Nephron (organoid): Measurements from ENCODE around the gene WDR5B.
"Not testable (repeated sequence)": the region's sequence is repeated elsewhere in the genome, so short reads cannot be mapped to it uniquely, and the experiment has no call there.

Experiments used
- H3K27ac Mint-ChIP-seq, 3 experiments: 2 replicates each; pipeline ENCODE4 v1.8.0; 2020; ENCODE audit warnings: mixed read lengths in 3 of 3, mild to moderate bottlenecking in 2 of 3, moderate library complexity in 1 of 3
- H3K27me3 Mint-ChIP-seq: 2 replicates; pipeline ENCODE4 v1.8.0; 2021; ENCODE audit warnings: low read depth, mild to moderate bottlenecking, moderate library complexity, mixed read lengths
- H3K36me3 Mint-ChIP-seq: 2 replicates; pipeline ENCODE4 v1.8.0; 2020; ENCODE audit warnings: low read depth, mixed read lengths
- H3K4me1 Mint-ChIP-seq: 2 replicates; pipeline ENCODE4 v1.8.0; 2020; ENCODE audit warnings: mixed read lengths
- H3K4me3 Mint-ChIP-seq, 3 experiments: 2 replicates each; pipeline ENCODE4 v1.8.0; 2020; ENCODE audit warnings: mild to moderate bottlenecking in 3 of 3, mixed read lengths in 3 of 3, moderate library complexity in 2 of 3
- H3K9me3 Mint-ChIP-seq: 2 replicates; pipeline ENCODE4 v1.8.0; 2020; ENCODE audit warnings: mixed read lengths
- TF ChIP-seq, protein P1 (sequence below), 3 experiments: fragments of 200-600 bp; sonication (generic); IDR thresholded peaks; one replicate each; pipeline ENCODE4 v1.5.0; 2021; ENCODE audit warnings: antibody characterized with exemption in 3 of 3; ENCODE audit not compliant: unreplicated experiment in 3 of 3

The WDR5B gene

GRCh38 chr3:122456074-122456473 lies 40.2 kb upstream of the WDR5B start:
- Mint-ChIP-seq H3K27me3 (no peaks in the 10 kb centered on the region), H3K4me1 (no peaks in the 10 kb centered on the region), H3K9me3 (no peaks in the 10 kb centered on the region), H3K4me3 (no peak overlapping the region), H3K36me3 (peaks cover 46% of the 10 kb centered on the region), H3K27ac (peak overlapping the region in 2 of 3 experiments; percentile 57 to 61)
- TF ChIP-seq, protein P1, sequence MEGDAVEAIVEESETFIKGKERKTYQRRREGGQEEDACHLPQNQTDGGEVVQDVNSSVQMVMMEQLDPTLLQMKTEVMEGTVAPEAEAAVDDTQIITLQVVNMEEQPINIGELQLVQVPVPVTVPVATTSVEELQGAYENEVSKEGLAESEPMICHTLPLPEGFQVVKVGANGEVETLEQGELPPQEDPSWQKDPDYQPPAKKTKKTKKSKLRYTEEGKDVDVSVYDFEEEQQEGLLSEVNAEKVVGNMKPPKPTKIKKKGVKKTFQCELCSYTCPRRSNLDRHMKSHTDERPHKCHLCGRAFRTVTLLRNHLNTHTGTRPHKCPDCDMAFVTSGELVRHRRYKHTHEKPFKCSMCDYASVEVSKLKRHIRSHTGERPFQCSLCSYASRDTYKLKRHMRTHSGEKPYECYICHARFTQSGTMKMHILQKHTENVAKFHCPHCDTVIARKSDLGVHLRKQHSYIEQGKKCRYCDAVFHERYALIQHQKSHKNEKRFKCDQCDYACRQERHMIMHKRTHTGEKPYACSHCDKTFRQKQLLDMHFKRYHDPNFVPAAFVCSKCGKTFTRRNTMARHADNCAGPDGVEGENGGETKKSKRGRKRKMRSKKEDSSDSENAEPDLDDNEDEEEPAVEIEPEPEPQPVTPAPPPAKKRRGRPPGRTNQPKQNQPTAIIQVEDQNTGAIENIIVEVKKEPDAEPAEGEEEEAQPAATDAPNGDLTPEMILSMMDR (IDR thresholded peaks at IDR 0.05; ENCODE audit: unreplicated experiment in 3 of 3) = no peak

DNA sequence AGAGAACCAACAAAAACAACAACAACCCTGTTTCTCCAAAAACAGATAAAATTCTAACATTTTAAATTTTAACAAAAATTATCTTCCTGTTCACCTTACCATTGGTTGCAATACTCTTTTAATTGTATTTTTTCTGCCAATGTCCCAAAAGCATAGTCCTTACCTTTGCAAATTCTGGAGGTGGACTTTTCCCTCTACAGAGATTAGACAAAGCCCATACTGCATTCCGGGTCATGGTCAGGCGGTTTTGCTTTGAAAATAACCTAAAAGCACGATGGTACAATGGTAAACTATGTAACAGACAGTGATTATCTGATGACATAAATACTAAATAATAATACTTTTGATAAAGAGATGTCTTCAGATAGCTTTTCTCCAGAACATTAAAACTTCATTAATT lies 35.5 kb upstream of the WDR5B start:
- Mint-ChIP-seq H3K27me3 (no peaks in the 10 kb centered on the region), H3K27ac (no peak overlapping the region), H3K36me3 (peaks cover 68% of the 10 kb centered on the region), H3K4me1 (no peaks in the 10 kb centered on the region), H3K9me3 (peaks cover 13% of the 10 kb centered on the region), H3K4me3 (no peak overlapping the region)
- TF ChIP-seq, protein P1 (IDR thresholded peaks at IDR 0.05; ENCODE audit: unreplicated experiment in 3 of 3) = no peak

- Mint-ChIP-seq H3K36me3 (peaks cover 87% of the 10 kb centered on the region), H3K9me3 (peaks cover 23% of the 10 kb centered on the region)
- not testable (repeated sequence) for H3K4me1 Mint-ChIP-seq, H3K27me3 Mint-ChIP-seq, H3K27ac Mint-ChIP-seq, H3K4me3 Mint-ChIP-seq
These were observed 32.4 kb upstream of the WDR5B start for GRCh38 chr3:122448218-122448617.

- not testable (repeated sequence) for H3K4me1 Mint-ChIP-seq, H3K27me3 Mint-ChIP-seq, H3K4me3 Mint-ChIP-seq, H3K27ac Mint-ChIP-seq
- peaks cover 23% of the 10 kb centered on the region for H3K9me3 Mint-ChIP-seq
- peaks cover 98% of the 10 kb centered on the region for H3K36me3 Mint-ChIP-seq
These were observed 28.6 kb upstream of the WDR5B start for GRCh38 chr3:122444491-122444887.

DNA sequence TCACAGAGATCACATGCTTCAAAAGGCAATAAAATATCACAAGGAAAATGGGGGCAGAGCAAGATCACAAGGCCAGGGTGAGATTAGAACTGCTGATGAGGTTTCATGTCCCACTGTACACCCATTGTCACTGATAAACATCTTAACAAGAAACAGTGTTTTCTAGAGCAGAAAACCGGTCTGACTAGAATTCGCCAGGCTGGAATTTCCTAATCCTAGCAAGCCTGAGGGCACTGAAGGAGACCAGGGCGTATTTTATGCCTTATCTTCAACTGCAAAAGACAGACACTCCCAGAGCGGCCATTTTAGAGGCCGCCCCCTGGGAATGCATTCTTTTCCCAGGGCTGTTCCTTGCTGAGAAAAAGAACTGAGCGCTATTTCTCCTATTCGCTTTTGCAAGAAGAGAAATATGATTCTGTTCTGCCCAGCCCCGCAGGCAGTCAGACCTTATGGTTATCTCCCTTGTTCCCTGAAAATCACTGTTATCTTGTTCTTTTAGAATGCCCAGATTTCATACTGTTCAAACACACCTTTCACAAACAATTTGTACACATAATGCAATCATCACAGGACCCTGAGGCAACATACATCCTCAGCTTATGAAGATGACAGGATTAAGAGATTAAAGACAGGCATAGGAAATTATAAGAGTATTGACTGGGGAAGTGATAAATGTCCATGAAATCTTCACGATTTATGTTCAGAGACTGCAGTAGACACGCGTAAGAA lies 28.1 kb upstream of the WDR5B start:
- peaks cover 98% of the 10 kb centered on the region for H3K36me3 Mint-ChIP-seq
- H3K27me3 Mint-ChIP-seq, H3K27ac Mint-ChIP-seq, H3K4me3 Mint-ChIP-seq, H3K4me1 Mint-ChIP-seq: not testable (repeated sequence)
- H3K9me3 Mint-ChIP-seq = peaks cover 20% of the 10 kb centered on the region

GRCh38 chr3:122443090-122443489 lies 27.2 kb upstream of the WDR5B start:
- H3K4me1 Mint-ChIP-seq = no peaks in the 10 kb centered on the region
- no peak overlapping the region for H3K27ac Mint-ChIP-seq
- TF ChIP-seq, protein P1 (IDR thresholded peaks at IDR 0.05; ENCODE audit: unreplicated experiment in 3 of 3) = no peak
- H3K36me3 Mint-ChIP-seq = peaks cover 98% of the 10 kb centered on the region
- H3K9me3 Mint-ChIP-seq = peaks cover 18% of the 10 kb centered on the region
- no peak overlapping the region for H3K4me3 Mint-ChIP-seq
- no peaks in the 10 kb centered on the region for H3K27me3 Mint-ChIP-seq

DNA sequence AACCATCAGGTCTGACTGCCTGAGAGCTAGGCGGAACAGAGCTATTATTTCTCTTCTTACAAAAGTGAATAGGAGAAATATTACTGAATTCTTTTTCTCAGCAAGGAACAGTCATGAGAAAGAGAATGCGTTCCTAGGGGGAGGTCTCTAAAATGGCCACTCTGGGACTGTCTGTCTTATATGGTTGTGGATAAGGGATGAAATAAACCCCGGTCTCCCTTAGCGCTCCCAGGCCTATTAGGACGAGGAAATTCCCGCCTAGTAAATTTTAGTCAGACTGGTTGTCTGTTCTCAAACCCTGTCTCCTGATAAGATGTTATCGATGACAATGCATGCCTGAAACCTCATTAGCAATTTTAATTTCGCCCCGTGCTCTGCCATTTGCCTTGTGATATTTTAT lies 20.1 kb upstream of the WDR5B start:
- TF ChIP-seq, protein P1 (IDR thresholded peaks at IDR 0.05; ENCODE audit: unreplicated experiment in 3 of 3) = no peak
- Mint-ChIP-seq H3K36me3 (peaks cover 86% of the 10 kb centered on the region), H3K4me3 (no peak overlapping the region), H3K9me3 (peaks cover 12% of the 10 kb centered on the region), H3K27ac (no peak overlapping the region), H3K4me1 (no peaks in the 10 kb centered on the region), H3K27me3 (no peaks in the 10 kb centered on the region)
